GM21515 (cell line): ENCODE measurements around the gene BMPR1A.
"Not testable (repeated sequence)": the region's sequence is repeated elsewhere in the genome, so short reads cannot be mapped to it uniquely, and the experiment has no call there.

Source experiments
- ATAC-seq: cut with Tn5 transposase; IDR thresholded peaks from one replicate; pipeline ENCODE4 v1.9.1; 2021; ENCODE audit not compliant: unreplicated experiment

Gene BMPR1A

DNA sequence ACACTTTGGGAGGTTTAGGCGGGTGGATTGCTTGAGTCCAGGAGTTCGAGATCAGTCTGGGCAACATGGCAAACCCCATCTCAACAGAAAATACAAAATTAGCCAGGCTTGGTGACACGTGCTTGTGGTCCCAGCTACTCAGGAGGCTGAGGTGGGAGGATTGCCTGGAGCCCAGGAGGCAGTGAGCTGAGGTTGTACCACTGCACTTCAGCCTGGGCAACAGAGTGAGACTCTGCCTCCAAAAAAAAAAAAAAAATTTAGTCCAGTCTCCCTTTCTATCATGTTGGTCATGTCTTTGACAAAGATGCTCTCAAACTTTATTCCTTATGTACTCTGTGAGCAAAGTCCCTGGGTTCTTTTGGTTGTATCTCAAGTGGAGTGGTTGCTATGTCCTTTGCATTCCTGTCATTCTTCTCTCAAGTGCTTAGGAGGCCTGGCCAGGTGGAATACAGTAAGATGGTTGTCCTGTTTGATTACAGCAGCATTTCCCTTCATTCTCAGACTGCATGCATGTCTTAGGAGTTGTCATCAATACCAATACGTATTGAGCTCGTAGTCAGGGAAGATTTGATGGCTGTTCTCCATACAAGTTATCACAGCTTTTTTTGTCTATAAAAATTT is 115.3 kb downstream of the BMPR1A start:
- ATAC-seq: no peak

DNA sequence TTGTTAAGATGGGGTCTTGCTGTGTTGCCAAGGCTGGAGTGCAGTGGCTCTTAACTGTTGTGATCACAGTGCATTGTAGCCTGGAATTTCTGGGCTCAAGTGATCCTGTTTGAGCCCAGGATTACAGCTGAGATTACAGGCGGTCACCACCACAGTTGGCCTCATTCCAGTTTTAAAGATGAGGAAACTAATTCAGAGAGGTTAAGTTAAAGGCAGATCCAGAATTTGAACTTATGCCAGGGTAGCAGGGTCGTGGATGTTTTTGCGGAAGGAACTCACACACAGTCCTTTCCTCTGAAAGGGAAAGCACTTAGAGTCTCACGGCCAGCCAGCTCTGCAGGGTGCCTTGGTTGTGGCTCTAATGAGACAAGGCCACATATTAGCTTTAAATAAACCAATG is 116.3 kb downstream of the BMPR1A start:
- no peak for ATAC-seq

DNA sequence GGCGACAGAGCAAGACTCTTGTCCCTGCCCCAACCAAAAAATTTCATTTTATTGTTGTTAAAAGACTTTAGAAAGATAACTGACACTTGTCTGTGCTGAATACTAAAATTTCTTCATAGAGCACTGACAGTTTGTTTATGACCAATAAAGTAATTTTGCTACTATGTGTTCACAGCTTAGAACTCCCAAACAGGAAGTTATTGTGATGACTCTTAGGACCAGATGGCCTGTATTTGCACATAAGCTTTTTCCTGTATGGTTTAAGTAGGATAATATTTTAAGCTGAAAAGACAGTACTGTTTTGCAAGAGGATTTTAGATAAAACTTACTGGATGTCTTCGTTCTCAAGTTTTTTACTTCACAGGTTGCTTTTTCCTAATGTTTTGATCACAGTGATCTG is 120.3 kb downstream of the BMPR1A start:
- no peak for ATAC-seq

DNA sequence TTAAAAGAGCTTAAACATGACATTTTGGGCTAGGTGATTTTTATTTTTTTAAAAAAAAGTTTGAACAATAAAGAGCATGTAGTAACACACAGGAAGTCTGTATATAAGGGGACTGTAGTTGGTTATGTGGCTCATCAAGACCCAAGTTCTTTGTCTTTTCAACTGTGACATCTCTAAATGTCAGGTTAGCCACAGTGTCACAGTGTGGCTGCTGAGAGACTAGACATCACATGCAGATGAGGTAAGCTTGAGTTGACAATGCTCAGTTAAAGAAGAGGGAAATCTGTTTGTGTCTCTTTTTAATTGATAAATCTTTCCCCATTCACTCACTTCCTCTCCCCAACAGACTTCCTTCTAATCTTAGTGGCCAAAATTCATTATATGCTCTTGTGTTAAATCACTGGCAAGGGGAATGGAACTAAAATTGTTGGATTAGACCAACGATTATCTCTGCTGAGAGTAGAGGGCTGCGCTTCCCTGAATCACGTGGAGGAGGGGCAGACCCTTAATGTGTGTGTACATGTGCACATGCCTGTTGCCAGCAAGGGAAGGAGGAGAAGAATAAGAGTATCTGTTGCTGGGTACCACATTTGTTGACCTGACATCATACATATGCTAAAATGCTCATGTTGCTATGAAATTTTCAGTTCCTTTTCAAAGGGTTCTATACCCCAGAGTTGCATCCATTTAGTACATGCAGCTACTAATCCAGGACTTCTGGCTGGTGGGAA is 122.7 kb downstream of the BMPR1A start:
- ATAC-seq: no peak

DNA sequence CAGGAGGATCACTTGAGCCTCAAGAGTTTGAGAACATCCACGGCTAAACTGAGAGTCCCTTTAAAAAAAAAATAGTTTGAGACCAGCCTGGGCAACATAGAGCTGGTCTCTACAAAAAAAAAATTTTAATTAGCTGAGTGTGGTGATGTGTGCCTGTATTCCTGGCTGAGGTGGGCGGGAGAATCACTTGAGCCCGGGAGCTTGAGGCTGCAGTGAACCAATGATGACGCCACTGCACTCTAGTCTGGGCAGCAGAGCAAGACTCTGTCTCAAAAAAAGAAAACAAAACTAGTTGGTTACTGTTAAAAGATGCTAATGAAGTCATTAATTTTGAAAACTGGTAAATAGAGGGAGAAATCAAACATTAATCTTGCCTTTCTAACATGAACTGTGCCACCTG is 124.6 kb downstream of the BMPR1A start:
- no peak for ATAC-seq

DNA sequence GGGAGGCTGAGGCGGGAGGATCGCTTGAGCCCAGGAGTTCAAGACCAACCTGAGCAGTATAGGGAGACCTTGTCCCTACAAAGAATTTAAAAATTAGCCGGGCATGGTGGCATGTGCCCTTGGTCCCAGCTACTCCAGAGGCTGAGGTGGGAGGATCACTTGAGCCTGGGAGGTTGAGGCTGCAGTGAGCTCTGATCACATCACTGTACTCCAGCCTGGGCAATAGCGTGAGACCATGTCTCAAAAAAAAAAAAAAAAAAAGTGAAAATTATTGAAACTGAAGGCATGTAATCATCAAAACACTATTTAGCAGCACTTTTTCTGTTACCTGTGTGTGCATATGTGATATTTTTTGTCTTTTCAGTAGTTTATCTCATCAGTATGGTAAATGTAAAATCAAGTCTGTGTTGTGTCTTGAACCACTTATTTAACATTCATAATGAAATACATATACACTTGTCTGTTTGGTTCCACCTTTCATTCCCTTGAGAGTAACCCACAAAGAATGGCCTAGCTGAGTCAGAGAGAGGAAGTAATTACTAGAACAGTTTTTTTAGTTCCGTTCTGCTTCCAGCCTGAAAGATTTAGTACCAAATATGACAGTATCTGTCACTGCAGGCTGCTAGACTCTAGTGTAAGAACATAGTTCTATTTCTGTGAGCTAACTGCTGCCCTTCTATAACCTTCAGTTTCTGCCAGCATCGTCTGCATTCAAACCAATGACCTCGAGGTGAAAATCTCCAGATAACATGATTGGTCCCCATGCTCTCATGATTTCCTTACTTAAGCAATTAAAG is 132.4 kb downstream of the BMPR1A start:
- peak; percentile 98 for ATAC-seq

DNA sequence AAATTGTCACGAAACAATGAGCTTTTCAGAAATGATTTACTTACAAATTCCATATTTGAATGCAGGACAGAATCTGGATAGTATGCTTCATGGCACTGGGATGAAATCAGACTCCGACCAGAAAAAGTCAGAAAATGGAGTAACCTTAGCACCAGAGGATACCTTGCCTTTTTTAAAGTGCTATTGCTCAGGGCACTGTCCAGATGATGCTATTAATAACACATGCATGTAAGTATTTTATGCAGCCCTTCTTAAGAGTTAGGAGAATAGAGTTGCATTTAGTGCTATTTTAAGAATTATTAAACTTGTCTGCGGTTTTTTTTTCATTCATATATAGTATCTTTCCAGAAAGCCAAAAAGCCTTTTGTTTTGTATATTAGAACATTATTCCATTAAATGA is 133.6 kb downstream of the BMPR1A start:
- ATAC-seq: no peak

DNA sequence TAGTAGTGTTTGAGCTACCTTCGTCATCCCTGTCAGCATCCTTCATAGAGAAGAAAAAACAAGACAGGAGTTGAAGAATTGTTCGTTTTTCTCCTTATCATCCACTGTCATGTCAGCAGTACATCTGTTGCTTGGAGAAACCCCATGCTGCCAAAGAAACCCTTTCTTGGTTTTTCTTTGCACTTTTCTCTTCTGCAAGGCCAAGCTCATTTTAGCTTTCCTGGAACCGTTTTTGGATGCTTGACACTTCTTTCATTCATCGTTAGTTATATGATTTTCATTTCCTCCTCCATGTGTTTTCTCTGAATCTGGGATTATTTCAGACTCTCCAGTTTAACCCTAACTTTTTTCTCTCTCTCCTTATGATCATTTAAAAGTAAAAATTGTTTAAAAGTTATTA is 142.1 kb downstream of the BMPR1A start:
- ATAC-seq: no peak

DNA sequence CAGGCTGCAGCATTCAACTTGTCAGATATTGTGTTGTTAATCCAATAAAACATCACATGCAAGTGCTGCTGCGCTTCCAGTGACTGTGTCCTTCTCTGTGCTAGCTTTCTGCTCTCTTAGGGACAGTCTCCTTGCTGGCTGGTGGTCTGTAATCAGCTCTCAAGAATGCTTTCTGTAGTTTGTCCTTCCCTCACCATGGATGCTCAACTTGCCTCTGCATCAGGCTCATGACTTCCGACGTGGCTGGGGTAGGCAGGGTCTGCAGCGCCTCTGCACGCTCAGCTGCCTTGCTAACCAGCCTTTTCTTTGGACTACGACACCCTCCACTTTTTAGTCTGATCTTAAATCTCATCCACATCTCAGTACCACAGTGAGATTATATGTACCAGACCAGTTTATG is 142.7 kb downstream of the BMPR1A start:
- no peak for ATAC-seq

DNA sequence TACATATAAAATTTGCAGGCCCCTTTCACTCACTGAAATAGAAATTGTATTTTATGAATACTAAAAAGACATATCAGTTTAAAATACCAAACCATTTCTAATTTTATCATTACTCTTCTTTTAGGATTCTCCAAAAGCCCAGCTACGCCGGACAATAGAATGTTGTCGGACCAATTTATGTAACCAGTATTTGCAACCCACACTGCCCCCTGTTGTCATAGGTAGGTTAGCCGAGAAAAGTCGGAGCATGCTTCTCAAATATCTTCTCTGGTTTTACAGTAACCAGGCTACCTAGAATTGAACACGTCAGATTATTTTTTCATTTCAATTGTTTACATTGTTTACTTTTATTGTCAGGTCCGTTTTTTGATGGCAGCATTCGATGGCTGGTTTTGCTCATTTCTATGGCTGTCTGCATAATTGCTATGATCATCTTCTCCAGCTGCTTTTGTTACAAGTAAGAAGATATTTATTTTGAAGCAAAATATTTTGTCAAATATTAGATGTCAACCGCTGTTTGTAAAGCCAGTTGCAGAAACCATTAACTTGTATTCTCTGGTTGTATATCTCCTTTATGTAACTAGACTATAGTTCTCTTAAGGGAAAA is 143.4 kb downstream of the BMPR1A start:
- ATAC-seq: no peak

DNA sequence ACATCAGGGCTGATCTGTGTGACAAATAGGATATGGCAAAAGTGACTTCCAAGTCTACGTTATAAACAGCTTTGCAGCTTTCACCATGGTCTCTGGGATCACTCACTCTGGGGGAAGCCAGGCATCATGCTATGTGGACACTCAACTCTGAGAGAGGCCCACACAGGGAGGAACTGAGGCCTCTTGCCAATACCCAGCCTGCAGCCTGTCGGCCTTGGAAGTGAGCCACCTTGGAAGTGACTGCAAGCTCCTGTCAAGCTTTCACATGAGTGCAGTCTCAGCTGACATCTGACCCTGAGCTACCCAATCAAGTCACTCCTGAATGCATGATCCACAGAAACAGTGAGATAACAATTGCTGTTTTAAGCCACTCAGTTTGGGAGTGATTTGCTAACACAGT is 144.5 kb downstream of the BMPR1A start:
- no peak for ATAC-seq

DNA sequence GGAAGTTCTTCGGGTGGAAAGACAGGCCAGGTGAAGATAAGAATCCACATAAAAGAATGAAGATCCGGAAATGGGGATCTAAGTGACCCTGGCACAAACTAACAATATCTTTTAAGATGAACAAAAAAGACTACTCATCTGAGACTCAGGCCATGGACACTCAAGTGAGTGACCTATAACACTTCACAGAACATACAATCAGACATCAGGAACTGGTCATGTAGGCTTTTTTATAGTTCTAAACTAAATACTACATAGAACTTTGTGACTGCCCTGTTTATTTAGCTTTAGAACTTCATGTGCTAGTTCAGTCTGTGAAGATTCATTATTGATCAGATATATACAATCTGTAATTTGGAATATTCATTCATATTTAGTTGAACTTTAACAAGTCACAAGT is 148.2 kb downstream of the BMPR1A start:
- no peak for ATAC-seq

DNA sequence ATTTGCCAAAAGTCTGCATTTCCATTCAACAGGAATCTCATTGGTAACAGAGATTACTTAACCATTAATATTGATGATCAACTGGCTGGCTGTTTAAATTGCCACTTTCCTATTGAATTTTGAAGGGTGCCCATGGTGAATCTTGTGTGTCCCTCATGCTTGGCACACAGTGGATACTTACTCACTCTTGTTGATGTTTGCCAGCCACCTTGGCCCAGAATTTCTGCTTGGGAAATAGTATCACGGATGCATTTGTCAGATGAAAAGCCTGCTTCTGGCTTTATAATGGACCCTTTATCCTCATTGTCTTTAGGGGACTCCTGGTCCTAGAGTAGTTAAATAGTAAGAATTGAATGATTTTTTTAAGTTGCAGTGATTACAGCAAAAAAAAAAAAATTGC is 149.0 kb downstream of the BMPR1A start:
- ATAC-seq: no peak

DNA sequence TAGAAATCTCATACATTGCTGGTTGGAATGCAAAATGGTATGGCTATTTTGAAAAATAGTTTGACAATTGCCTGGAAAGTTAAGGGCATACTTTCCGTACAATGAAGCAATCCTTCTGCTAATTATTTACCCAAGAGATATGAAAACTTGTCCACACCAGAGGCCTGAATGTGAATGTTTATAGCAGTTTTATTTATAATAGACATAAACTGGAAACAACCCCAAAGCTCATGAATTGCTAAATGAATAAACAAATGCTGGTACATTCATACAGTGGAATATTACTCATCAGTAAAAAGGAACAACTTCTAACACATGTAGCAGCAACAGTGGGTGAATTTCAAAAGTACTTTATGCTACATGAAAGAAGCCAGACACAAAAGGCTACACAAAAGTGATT is 158.3 kb downstream of the BMPR1A start:
- ATAC-seq: no peak

DNA sequence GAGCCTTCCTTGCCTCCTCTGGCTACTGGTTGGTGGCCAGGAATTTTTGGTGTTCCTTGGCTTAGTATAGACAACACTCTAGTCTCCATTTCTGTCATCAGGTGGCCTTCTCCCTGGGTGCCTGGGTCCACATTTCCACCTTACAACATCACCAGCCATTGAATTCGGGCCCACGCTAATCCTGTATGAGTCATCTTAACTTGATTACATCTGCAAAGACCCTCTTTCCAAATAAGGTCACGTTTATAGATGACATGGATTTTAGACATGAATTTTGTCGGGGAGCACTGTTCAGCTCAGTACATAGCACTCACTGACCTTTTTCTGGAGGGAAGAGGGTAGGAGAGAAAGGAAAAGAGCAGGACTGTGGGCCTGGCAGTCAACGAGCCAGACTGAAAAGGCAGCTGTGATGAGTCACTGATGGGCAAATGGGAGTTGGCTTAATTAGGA is 161.6 kb downstream of the BMPR1A start:
- no peak for ATAC-seq

DNA sequence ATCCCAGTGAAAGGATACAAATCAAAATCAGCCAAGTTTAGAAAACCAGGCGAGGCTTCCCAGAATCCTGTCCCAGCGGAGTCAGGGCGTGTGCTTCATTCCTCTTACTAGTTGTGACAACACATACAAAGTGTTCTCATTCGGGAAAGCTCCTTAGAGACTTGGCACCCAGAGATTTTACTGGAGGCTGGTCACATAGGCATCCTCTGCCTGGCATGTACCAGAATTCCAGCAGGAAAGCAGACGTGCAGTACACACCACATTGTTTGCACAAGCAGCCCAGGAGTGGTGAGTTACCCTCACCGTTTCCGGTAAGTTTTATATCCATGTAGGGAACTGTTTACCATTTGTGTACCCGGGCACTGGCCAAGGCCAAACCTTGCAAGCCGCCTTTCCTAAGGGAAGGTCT is 166.1 kb downstream of the BMPR1A start:
- no peak for ATAC-seq

DNA sequence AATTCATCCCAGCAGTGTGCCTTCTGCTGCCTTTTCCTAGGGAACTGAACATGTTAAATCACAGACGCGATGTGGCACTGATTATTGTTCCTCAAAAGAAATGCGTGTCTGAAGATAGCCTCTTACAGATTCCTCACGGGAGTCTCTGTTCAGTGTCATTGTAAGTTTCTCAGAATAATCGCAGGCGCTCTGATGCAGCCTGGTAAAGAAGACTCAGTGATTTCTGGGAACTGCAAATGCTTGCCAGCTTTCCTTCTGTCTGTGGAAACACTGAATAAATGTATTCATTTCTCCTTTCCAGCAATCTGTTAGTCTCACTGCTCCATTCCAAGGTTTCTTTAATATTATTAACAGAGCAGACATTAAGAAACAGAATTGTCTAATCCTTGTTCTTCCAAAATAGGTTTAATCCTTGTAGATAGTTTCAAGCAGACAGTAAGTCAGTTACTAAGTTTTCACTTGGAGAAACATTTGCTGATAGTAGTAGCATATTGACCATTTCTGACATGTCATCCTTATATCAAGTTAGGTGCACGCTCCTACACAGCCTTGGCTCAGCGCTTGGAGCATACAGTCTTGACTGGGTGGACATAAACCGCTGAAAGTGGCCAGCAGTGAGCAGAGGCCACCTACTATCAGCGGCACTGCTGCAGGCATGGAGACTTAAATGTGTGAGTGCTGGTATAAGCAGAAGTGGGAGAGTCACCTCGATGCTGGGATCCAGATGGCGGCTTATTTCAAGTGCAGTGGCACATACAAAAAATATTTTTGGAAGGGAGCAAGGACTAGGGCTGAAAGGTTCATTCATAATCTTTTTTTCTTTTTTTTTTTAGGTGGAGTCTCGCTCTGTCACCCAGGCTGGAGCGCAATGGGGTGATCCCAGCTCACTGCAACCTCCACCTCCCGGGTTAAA is 173.3 kb downstream of the BMPR1A start:
- no peak for ATAC-seq

DNA sequence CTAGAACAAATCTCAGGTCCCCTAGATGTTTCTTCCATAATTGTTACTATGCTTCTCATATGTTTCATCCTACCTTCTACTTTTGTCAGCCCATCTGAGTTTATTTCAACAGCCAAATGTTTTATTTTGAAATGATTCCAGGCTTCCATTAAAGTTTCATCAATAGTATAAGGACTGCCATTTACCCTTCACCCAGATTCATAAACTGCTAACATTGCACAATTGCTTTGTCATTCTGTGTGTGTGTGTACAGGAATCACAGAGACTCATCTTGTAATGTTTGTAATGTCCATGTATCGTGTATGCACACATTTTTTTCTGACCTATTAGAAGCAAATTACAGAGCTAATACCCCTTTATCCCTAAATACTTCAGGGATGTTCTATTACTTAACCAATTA is 175.5 kb downstream of the BMPR1A start:
- ATAC-seq: no peak

DNA sequence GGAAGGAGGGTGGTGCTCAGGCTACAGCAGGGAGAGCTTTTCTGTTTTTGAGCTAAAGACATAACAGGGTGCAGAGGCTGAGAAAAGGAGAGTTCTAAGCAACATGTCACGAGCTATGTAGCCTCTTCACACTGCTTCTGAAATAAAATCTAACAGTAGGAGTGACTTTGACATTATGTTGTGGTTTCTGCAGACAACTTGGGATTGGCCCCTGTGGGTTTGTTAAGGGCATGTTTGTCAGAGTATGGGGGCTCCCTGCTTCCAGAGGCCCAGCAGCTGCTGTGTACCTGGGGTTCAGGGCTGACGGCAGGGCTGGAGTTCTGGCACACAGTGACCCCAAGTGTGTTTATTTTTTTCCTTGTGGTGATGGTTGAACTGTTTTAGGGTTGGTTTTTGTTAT is 176.3 kb downstream of the BMPR1A start:
- no peak for ATAC-seq

DNA sequence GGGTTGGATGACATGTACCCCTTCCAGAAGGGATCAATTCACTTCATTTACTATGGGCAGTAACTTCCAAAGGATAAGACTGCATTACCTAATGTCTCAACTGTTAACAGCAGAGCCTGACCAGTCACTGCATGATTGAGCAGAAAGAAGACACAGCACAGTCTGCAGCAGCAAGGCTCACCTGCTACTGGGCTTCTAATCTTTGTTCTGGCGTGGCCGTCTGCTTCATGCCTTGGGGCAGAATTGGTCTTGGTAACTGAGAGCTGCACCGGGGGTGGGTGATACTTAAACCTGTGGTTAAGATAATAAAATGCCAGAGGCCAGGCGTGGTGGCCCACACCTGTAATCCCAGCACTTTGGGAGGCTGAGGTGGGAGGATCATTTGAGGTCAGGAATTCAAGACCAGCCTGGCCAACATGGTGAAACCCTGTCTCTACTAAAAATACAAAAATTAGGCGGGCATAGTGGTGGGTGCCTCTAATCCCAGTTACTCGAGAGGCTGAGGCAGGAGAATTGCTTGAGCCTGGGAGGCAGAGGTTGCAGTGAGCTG is 177.8 kb downstream of the BMPR1A start:
- ATAC-seq: not testable (repeated sequence)
